HCT116 (cell line): ENCODE measurements around the gene ZCCHC24. TPM values are rescaled to one million over a fixed set of nuclear protein-coding genes. Genes with fewer than 3 reads are reported as not detected.

Source experiments
- ATAC-seq: fragments of 200-7000 bp; cut with Tn5 transposase; 2 replicates; pipeline ENCODE4 v1.9.1; 2020; ENCODE audit warnings: mild to moderate bottlenecking, moderate library complexity
- BruUV-seq: library from RNA; stranded (reverse); fragments of 400-500 nt; replicated peaks from 2 replicates; lab custom pipeline; 2021; lab: Mats Ljungman, UMichigan
- CTCF ChIA-PET: fragments of 300-600 bp; sonication (Branson Sonifier 250); formaldehyde crosslinking; loops from one replicate; lab custom pipeline; 2021; ENCODE audit warnings: antibody characterized with exemption; lab: Charles Lee
- POLR2A ChIA-PET: fragments of 300-600, 350-600 bp; sonication (Branson Sonifier 250); formaldehyde crosslinking; loops from one replicate; lab custom pipeline; 2021; ENCODE audit warnings: antibody characterized with exemption; lab: Charles Lee
- RAD21 ChIA-PET, 2 experiments: fragments of 300-600 bp; sonication (Branson Sonifier 250); formaldehyde crosslinking; loops; one replicate each; lab custom pipeline; 2023; ENCODE audit warnings: low total read pairs in 2 of 2; ENCODE audit not compliant: uncharacterized antibody in 2 of 2, unreplicated experiment in 2 of 2, low non-redundant PET in 1 of 2; lab: Charles Lee
- DNase-seq: peaks from one replicate; pipeline ENCODE4 v3.0.0-alpha.2; 2010; ENCODE audit warnings: low read depth, low spot score
- H2AFZ ChIP-seq: fragments of 200-600 bp; shearing (Covaris generic), sonication (generic); 2 replicates; pipeline ENCODE4 v1.6.1; 2017; ENCODE audit warnings: low read depth, mixed run types, mixed read lengths, antibody characterized with exemption, low read length; ENCODE audit not compliant: poor library complexity, severe bottlenecking
- H3K27ac ChIP-seq: 2 replicates; pipeline ENCODE4 v1.5.1; 2012; ENCODE audit warnings: low read depth, low read length
- H3K27me3 ChIP-seq: fragments of 200-600 bp; sonication (generic); 2 replicates; pipeline ENCODE4 v1.6.1; 2016; ENCODE audit warnings: mixed run types, low read length, mixed read lengths; ENCODE audit not compliant: insufficient read depth
- H3K36me3 ChIP-seq, 2 experiments: fragments of 200-500 bp in 1 of 2; fragments of 200-600 bp in 1 of 2; sonication (Bioruptor generic) in 1 of 2; sonication (generic) in 1 of 2; 2 replicates each; pipeline versions ENCODE4 v1.5.1 to v1.6.1; 2014 to 2016; ENCODE audit warnings: low read length in 2 of 2, inconsistent platforms in 1 of 2, mixed read lengths in 1 of 2, mixed run types in 1 of 2; ENCODE audit not compliant: insufficient read depth in 2 of 2, control insufficient read depth in 1 of 2
- H3K4me1 ChIP-seq, 2 experiments: fragments of 200-600 bp in 1 of 2; sonication (generic) in 1 of 2; 2 replicates each; pipeline versions ENCODE4 v1.5.1 to v1.6.1; 2012 to 2017; ENCODE audit warnings: low read length in 2 of 2, inconsistent platforms in 1 of 2, mild to moderate bottlenecking in 1 of 2, mixed read lengths in 1 of 2, mixed run types in 1 of 2, moderate library complexity in 1 of 2; ENCODE audit not compliant: insufficient read depth in 2 of 2, control insufficient read depth in 1 of 2
- H3K4me2 ChIP-seq: fragments of 200-600 bp; sonication (generic); 2 replicates; pipeline ENCODE4 v1.6.1; 2017; ENCODE audit warnings: mixed run types, low read length, mixed read lengths
- H3K4me3 ChIP-seq, 2 experiments: fragments of 200-600 bp in 1 of 2; sonication (generic) in 1 of 2; replicated peaks in 1 of 2; 2 replicates each; pipeline ENCODE4 v1.5.1; 2011 to 2016; ENCODE audit warnings: low read length in 2 of 2, control low read depth in 1 of 2, low read depth in 1 of 2, mild to moderate bottlenecking in 1 of 2, mixed read lengths in 1 of 2, mixed run types in 1 of 2
- H3K79me2 ChIP-seq: fragments of 200-600 bp; sonication (generic); 2 replicates; pipeline ENCODE4 v1.6.1; 2017; ENCODE audit warnings: mild to moderate bottlenecking, mixed run types, low read length, moderate library complexity, mixed read lengths; ENCODE audit not compliant: insufficient read depth
- H3K9ac ChIP-seq: fragments of 200-600 bp; sonication (generic); 2 replicates; pipeline ENCODE4 v1.6.1; 2016; ENCODE audit warnings: low read length, mixed read lengths
- H3K9me2 ChIP-seq: fragments of 200-600 bp; sonication (generic), shearing (Covaris generic); 2 replicates; pipeline ENCODE4 v1.6.1; 2017; ENCODE audit warnings: mixed run types, mild to moderate bottlenecking, moderate library complexity; ENCODE audit not compliant: insufficient read depth
- H3K9me3 ChIP-seq, 2 experiments: fragments of 200-500 bp in 1 of 2; fragments of 200-600 bp in 1 of 2; sonication (Bioruptor generic) in 1 of 2; sonication (generic) in 1 of 2; 2 replicates each; pipeline ENCODE4 v1.6.1; 2014 to 2017; ENCODE audit warnings: low read length in 2 of 2, mixed read lengths in 2 of 2, inconsistent platforms in 1 of 2, low read depth in 1 of 2, mild to moderate bottlenecking in 1 of 2, mixed run types in 1 of 2, moderate library complexity in 1 of 2; ENCODE audit not compliant: control insufficient read depth in 1 of 2, insufficient read depth in 1 of 2
- H4K20me1 ChIP-seq: fragments of 200-600 bp; sonication (generic), shearing (Covaris generic); 2 replicates; pipeline ENCODE4 v1.6.1; 2017; ENCODE audit warnings: mixed run types, mild to moderate bottlenecking, moderate library complexity; ENCODE audit not compliant: insufficient read depth
- CBX3 ChIP-seq: IDR thresholded peaks from 2 replicates; pipeline ENCODE4 v1.6.1; 2012; ENCODE audit warnings: low read depth
- CEBPB ChIP-seq: IDR thresholded peaks from 2 replicates; pipeline ENCODE4 v1.6.1; 2012; ENCODE audit warnings: low read depth
- EGR1 ChIP-seq: IDR thresholded peaks from 2 replicates; pipeline ENCODE4 v1.6.1; 2012; ENCODE audit warnings: low read depth
- ELF1 ChIP-seq: IDR thresholded peaks from 2 replicates; pipeline ENCODE4 v1.6.1; 2012; ENCODE audit warnings: low read depth, borderline replicate concordance
- EZH2 ChIP-seq: fragments of 200-600 bp; sonication (generic); IDR thresholded peaks from 2 replicates; pipeline ENCODE4 v1.6.1; 2017; ENCODE audit warnings: antibody characterized with exemption, mixed run types
- EZH2phosphoT487 ChIP-seq: fragments of 200-600 bp; IDR thresholded peaks from 2 replicates; pipeline ENCODE4 v1.6.1; 2018; ENCODE audit warnings: antibody characterized with exemption, borderline replicate concordance
- FOSL1 ChIP-seq: IDR thresholded peaks from 2 replicates; pipeline ENCODE4 v1.6.1; 2012; ENCODE audit warnings: low read depth
- JUND ChIP-seq: IDR thresholded peaks from 2 replicates; pipeline ENCODE4 v1.6.1; 2012
- POLR2A ChIP-seq: IDR thresholded peaks from 2 replicates; pipeline ENCODE4 v1.7.0; 2011; ENCODE audit warnings: borderline replicate concordance; ENCODE audit not compliant: insufficient read depth, insufficient read length; ENCODE audit errors: extremely low read depth
- POLR2AphosphoS5 ChIP-seq: IDR thresholded peaks from 2 replicates; pipeline ENCODE4 v1.6.1; 2011; ENCODE audit warnings: mild to moderate bottlenecking, low read depth, low read length, moderate library complexity
- RAD21 ChIP-seq: IDR thresholded peaks from 2 replicates; pipeline ENCODE4 v1.6.1; 2012; ENCODE audit warnings: low read depth, mild to moderate bottlenecking
- SP1 ChIP-seq: IDR thresholded peaks from 2 replicates; pipeline ENCODE4 v1.6.1; 2012; ENCODE audit warnings: low read depth
- SRF ChIP-seq: IDR thresholded peaks from 2 replicates; pipeline ENCODE4 v1.6.1; 2012; ENCODE audit warnings: low read depth
- TCF7L2 ChIP-seq: IDR thresholded peaks from 2 replicates; pipeline ENCODE4 v1.7.0; 2011; ENCODE audit warnings: borderline replicate concordance, inconsistent platforms; ENCODE audit not compliant: insufficient read depth, insufficient read length; ENCODE audit errors: extremely low read depth
- YY1 ChIP-seq: IDR thresholded peaks from 2 replicates; pipeline ENCODE4 v1.6.1; 2011; ENCODE audit warnings: low read length, low read depth, moderate library complexity, mild to moderate bottlenecking; ENCODE audit not compliant: insufficient replicate concordance; ENCODE audit errors: extremely low read depth
- ZNF274 ChIP-seq: fragments of 200-500 bp; sonication (Bioruptor generic); IDR thresholded peaks from 2 replicates; pipeline ENCODE4 v1.6.1; 2014; ENCODE audit warnings: mild to moderate bottlenecking, low read depth, low read length, inconsistent platforms
- intact Hi-C: fragments of 100-400 bp; cut with micrococcal nuclease; formaldehyde crosslinking; loops from 2 replicates; pipeline ENCODE4 v1.10.0; 2022
- total RNA-seq: library from RNA; stranded (reverse); gene quantifications from one replicate; pipeline ENCODE4 v1.2.1, GENCODE V29; 2021; ENCODE audit not compliant: unreplicated experiment
- TF ChIP-seq, protein P1 (sequence below): IDR thresholded peaks from 2 replicates; pipeline ENCODE4 v1.6.1; 2011; ENCODE audit warnings: mild to moderate bottlenecking, low read length, moderate library complexity; ENCODE audit not compliant: insufficient replicate concordance; ENCODE audit errors: extremely low read depth
- TF ChIP-seq, protein P2 (sequence below): IDR thresholded peaks from 2 replicates; pipeline ENCODE4 v1.6.1; 2012
- TF ChIP-seq, protein P3 (sequence below): IDR thresholded peaks from 2 replicates; pipeline ENCODE4 v1.6.1; 2012
- TF ChIP-seq, protein P4 (sequence below): IDR thresholded peaks from 2 replicates; pipeline ENCODE4 v1.6.1; 2012; ENCODE audit warnings: low read depth

Gene ZCCHC24
- total RNA-seq, 1 experiment from 2014 or later: 7.0 TPM

DNA sequence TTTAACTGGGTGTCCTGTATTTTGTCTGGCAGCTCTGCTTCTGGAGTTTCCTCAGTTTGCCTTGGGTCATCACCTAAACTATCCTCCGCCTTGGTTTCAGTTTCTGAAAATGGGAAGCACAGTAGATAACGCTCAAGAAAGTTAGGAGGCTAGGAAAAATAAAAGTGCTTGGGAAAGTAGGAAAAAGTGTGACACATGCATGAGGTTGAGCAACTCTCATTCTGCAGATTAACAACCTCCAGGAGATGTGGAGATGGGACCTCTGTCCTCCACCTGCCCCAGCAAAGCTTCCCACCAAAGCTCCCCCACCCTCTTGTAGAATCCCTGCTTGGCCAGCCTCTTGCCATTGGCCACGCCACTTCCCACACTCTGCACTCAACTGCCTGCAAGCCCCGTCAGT, 13.1 kb upstream of the ZCCHC24 start:
- RAD21 ChIA-PET: no interaction called here

More for the DNA sequence above, 13.1 kb upstream of the ZCCHC24 start:
- DNase-seq: no peak
- intact Hi-C loops: no loop called here
- POLR2A ChIA-PET: no interaction called here
- Histone ChIP-seq H4K20me1 (no peaks in the 10 kb centered on the region), H3K9ac (no peak overlapping the region), H2AFZ (no peak overlapping the region), H3K9me2 (no peaks in the 10 kb centered on the region), H3K4me3 (no peak overlapping the region), H3K79me2 (no peaks in the 10 kb centered on the region), H3K36me3 (no peaks in the 10 kb centered on the region)
- TF ChIP-seq FOSL1 (no peak), ELF1 (no peak), CEBPB (no peak), POLR2A (no peak), SRF (no peak), TCF7L2 (no peak), EZH2phosphoT487 (no peak), SP1 (no peak), YY1 (no peak), EGR1 (no peak), JUND (no peak), EZH2 (no peak), POLR2AphosphoS5 (no peak), ZNF274 (no peak), RAD21 (no peak), CBX3 (no peak)
- TF ChIP-seq, protein P1, sequence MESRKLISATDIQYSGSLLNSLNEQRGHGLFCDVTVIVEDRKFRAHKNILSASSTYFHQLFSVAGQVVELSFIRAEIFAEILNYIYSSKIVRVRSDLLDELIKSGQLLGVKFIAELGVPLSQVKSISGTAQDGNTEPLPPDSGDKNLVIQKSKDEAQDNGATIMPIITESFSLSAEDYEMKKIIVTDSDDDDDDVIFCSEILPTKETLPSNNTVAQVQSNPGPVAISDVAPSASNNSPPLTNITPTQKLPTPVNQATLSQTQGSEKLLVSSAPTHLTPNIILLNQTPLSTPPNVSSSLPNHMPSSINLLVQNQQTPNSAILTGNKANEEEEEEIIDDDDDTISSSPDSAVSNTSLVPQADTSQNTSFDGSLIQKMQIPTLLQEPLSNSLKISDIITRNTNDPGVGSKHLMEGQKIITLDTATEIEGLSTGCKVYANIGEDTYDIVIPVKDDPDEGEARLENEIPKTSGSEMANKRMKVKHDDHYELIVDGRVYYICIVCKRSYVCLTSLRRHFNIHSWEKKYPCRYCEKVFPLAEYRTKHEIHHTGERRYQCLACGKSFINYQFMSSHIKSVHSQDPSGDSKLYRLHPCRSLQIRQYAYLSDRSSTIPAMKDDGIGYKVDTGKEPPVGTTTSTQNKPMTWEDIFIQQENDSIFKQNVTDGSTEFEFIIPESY: no peak
- TF ChIP-seq, protein P2, sequence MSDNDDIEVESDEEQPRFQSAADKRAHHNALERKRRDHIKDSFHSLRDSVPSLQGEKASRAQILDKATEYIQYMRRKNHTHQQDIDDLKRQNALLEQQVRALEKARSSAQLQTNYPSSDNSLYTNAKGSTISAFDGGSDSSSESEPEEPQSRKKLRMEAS: no peak
- TF ChIP-seq, protein P3, sequence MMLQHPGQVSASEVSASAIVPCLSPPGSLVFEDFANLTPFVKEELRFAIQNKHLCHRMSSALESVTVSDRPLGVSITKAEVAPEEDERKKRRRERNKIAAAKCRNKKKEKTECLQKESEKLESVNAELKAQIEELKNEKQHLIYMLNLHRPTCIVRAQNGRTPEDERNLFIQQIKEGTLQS: no peak
- TF ChIP-seq, protein P4, sequence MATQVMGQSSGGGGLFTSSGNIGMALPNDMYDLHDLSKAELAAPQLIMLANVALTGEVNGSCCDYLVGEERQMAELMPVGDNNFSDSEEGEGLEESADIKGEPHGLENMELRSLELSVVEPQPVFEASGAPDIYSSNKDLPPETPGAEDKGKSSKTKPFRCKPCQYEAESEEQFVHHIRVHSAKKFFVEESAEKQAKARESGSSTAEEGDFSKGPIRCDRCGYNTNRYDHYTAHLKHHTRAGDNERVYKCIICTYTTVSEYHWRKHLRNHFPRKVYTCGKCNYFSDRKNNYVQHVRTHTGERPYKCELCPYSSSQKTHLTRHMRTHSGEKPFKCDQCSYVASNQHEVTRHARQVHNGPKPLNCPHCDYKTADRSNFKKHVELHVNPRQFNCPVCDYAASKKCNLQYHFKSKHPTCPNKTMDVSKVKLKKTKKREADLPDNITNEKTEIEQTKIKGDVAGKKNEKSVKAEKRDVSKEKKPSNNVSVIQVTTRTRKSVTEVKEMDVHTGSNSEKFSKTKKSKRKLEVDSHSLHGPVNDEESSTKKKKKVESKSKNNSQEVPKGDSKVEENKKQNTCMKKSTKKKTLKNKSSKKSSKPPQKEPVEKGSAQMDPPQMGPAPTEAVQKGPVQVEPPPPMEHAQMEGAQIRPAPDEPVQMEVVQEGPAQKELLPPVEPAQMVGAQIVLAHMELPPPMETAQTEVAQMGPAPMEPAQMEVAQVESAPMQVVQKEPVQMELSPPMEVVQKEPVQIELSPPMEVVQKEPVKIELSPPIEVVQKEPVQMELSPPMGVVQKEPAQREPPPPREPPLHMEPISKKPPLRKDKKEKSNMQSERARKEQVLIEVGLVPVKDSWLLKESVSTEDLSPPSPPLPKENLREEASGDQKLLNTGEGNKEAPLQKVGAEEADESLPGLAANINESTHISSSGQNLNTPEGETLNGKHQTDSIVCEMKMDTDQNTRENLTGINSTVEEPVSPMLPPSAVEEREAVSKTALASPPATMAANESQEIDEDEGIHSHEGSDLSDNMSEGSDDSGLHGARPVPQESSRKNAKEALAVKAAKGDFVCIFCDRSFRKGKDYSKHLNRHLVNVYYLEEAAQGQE: no peak
- TF ChIP-seq, all 23 proteins: peak for 0
- peaks cover 6% of the 10 kb centered on the region; the same call in 1 of the 2 replicates for H3K27me3 ChIP-seq
- no peaks in the 10 kb centered on the region for H3K4me1 ChIP-seq
- CTCF ChIA-PET: no interaction called here
- BruUV-seq: no TSS peak
- no peaks in the 10 kb centered on the region for H3K9me3 ChIP-seq
- ATAC-seq: no peak
- no peak overlapping the region for H3K27ac ChIP-seq
- no peak overlapping the region for H3K4me2 ChIP-seq
